Hematopoietic multipotent progenitor cell (in vitro differentiated cells): ENCODE data around the gene CACNA2D1. TPM values are rescaled to one million over a fixed set of nuclear protein-coding genes. Genes with fewer than 3 reads are reported as not detected.

ENCODE experiments used
- DNase-seq, 3 donors: peaks; one replicate each; pipeline ENCODE4 v3.0.0-alpha.2; 2011 to 2015; ENCODE audit warnings: low read depth in 2 of 3, low spot score in 2 of 3
- total RNA-seq: library from RNA; depleted of rRNA; stranded (reverse); fragments of >200 nt; gene quantifications from one replicate; pipeline ENCODE4 v1.2.3, GENCODE V29; 2012

CACNA2D1 gene
- total RNA-seq, 1 donor: under 0.01 TPM

GRCh38 chr7:81919494-81919893 lies 524.1 kb downstream of the CACNA2D1 start:
- DNase-seq: no peak

GRCh38 chr7:81908220-81908619 lies 535.4 kb downstream of the CACNA2D1 start:
- no peak for DNase-seq

GRCh38 chr7:81903115-81903514 lies 540.5 kb downstream of the CACNA2D1 start:
- DNase-seq: no peak

- no peak for DNase-seq
These were observed 541.0 kb downstream of the CACNA2D1 start for GRCh38 chr7:81902536-81902935.
